GM12878 (cell line): ENCODE measurements around the gene B3GNT9. TPM values are rescaled to one million over a fixed set of nuclear protein-coding genes. Genes with fewer than 3 reads are reported as not detected.
A peak's percentile ranks its signal among the peaks of the same experiment; 100 is the strongest.

Experiments used
- ATAC-seq: fragments of 200-7000 bp; cut with Tn5 transposase; 3 replicates; pipeline ENCODE4 v1.9.1; 2020; ENCODE audit warnings: mild to moderate bottlenecking, moderate library complexity
- BruUV-seq: library from RNA; stranded (reverse); fragments of 400-500 nt; replicated peaks from 2 replicates; lab custom pipeline; 2021; lab: Mats Ljungman, UMichigan
- CTCF ChIA-PET: fragments of 300-600 bp; sonication (Branson Sonifier 250); formaldehyde crosslinking; extraction: SDS; loops from one replicate; lab custom pipeline; 2021; ENCODE audit warnings: inconsistent platforms; lab: Yijun Ruan, JAX
- POLR2A ChIA-PET: fragments of 350-600 bp; formaldehyde crosslinking; extraction: SDS; loops from one replicate; lab custom pipeline; 2021; ENCODE audit warnings: inconsistent platforms; lab: Charles Lee
- RAD21 ChIA-PET: fragments of 300-600 bp; sonication (Branson Sonifier 250); formaldehyde crosslinking; loops from one replicate; lab custom pipeline; 2023; ENCODE audit warnings: antibody characterized with exemption; ENCODE audit not compliant: unreplicated experiment; lab: Charles Lee
- SMC1A ChIA-PET: fragments of 300-600 bp; sonication (Branson Sonifier 250); formaldehyde crosslinking; loops from one replicate; lab custom pipeline; 2023; ENCODE audit not compliant: unreplicated experiment, uncharacterized antibody; lab: Charles Lee
- DNase-seq: peaks from one replicate; pipeline ENCODE4 v3.0.0-alpha.2; 2011; ENCODE audit warnings: low read depth, low spot score
- FAIRE-seq: peaks from 3 replicates; lab custom pipeline; 2011; peaks lifted over from hg19 to GRCh38; lab: Jason Lieb, UNC
- H2AFZ ChIP-seq: 2 replicates; pipeline ENCODE4 v1.6.0; 2011; ENCODE audit warnings: low read depth, low read length, control low read depth; ENCODE audit not compliant: control insufficient read depth
- H3K27ac ChIP-seq: 2 replicates; pipeline ENCODE4 v1.5.1; 2011; ENCODE audit warnings: control low read depth; ENCODE audit not compliant: control insufficient read depth, insufficient read depth
- H3K27me3 ChIP-seq, 2 experiments: replicated peaks in 1 of 2; 2 replicates each; pipeline versions ENCODE4 v1.6.0 to v1.6.1; 2011; ENCODE audit warnings: low read length in 1 of 2; ENCODE audit not compliant: control insufficient read depth in 2 of 2, insufficient read depth in 2 of 2
- H3K36me3 ChIP-seq, 2 experiments: 2 replicates each; pipeline ENCODE4 v1.5.1; 2011; ENCODE audit warnings: low read length in 1 of 2; ENCODE audit not compliant: control insufficient read depth in 2 of 2, insufficient read depth in 2 of 2
- H3K4me1 ChIP-seq: 2 replicates; pipeline ENCODE4 v1.6.1; 2011; ENCODE audit warnings: mild to moderate bottlenecking, low read length, moderate library complexity, mixed read lengths; ENCODE audit not compliant: control insufficient read depth, insufficient read depth
- H3K4me2 ChIP-seq: 2 replicates; pipeline ENCODE4 v1.6.0; 2011; ENCODE audit warnings: control low read depth; ENCODE audit not compliant: control insufficient read depth, insufficient read depth
- H3K4me3 ChIP-seq: fragments of 200-600 bp; sonication (generic); 2 replicates; pipeline ENCODE4 v1.5.1; 2016
- H3K79me2 ChIP-seq: 2 replicates; pipeline ENCODE4 v1.6.0; 2011; ENCODE audit warnings: low read length; ENCODE audit not compliant: control insufficient read depth, insufficient read depth
- H3K9ac ChIP-seq: 2 replicates; pipeline ENCODE4 v1.8.0; 2011; ENCODE audit warnings: low read length, control low read depth, mixed read lengths; ENCODE audit not compliant: control insufficient read depth, insufficient read depth
- H3K9me3 ChIP-seq: replicated peaks from 3 replicates; pipeline ENCODE4 v1.5.1; 2011; ENCODE audit warnings: mild to moderate bottlenecking, low read length; ENCODE audit not compliant: control insufficient read depth, insufficient read depth
- H4K20me1 ChIP-seq: 2 replicates; pipeline ENCODE4 v1.6.0; 2011; ENCODE audit not compliant: control insufficient read depth, insufficient read depth
- CREB1 ChIP-seq: IDR thresholded peaks from 2 replicates; pipeline ENCODE4 v1.6.1; 2012; ENCODE audit warnings: low read depth, mild to moderate bottlenecking, inconsistent platforms
- EP300 ChIP-seq, 2 experiments: fragments of 150-350 bp in 1 of 2; IDR thresholded peaks; 2 replicates each; pipeline ENCODE4 v1.6.1; 2011 to 2012; ENCODE audit warnings: low read depth in 2 of 2, low read length in 2 of 2, borderline replicate concordance in 1 of 2, improper control_type of control experiment in 1 of 2, inconsistent platforms in 1 of 2; ENCODE audit not compliant: control insufficient read depth in 1 of 2
- FOS ChIP-seq: IDR thresholded peaks from 3 replicates; pipeline ENCODE4 v1.6.1; 2011; ENCODE audit warnings: borderline replicate concordance; ENCODE audit not compliant: insufficient read length; ENCODE audit errors: extremely low read depth
- GABPA ChIP-seq: IDR thresholded peaks from 2 replicates; pipeline ENCODE4 v1.6.1; 2014; ENCODE audit warnings: antibody characterized with exemption, low read depth, mild to moderate bottlenecking, inconsistent platforms
- IKZF2 ChIP-seq, 2 experiments: fragments of 450-650 bp; IDR thresholded peaks; 2 replicates each; pipeline ENCODE4 v1.6.1; 2017; ENCODE audit warnings: mild to moderate bottlenecking in 2 of 2, moderate library complexity in 2 of 2
- JUNB ChIP-seq: IDR thresholded peaks from 2 replicates; pipeline ENCODE4 v1.6.1; 2016; ENCODE audit warnings: antibody characterized with exemption, mild to moderate bottlenecking
- MYC ChIP-seq: IDR thresholded peaks from 2 replicates; pipeline ENCODE4 v1.6.1; 2011; ENCODE audit warnings: mild to moderate bottlenecking, low read length, moderate library complexity, inconsistent platforms; ENCODE audit not compliant: insufficient read depth, insufficient replicate concordance, insufficient read length, severe bottlenecking
- SREBF1 ChIP-seq: IDR thresholded peaks from 2 replicates; pipeline ENCODE4 v1.6.1; 2012; ENCODE audit warnings: mild to moderate bottlenecking, low read length
- TCF12 ChIP-seq: IDR thresholded peaks from 2 replicates; pipeline ENCODE4 v1.6.1; 2011; ENCODE audit warnings: low read depth, mild to moderate bottlenecking, low read length
- ZBED1 ChIP-seq: IDR thresholded peaks from 2 replicates; pipeline ENCODE4 v1.6.1; 2016; ENCODE audit warnings: borderline replicate concordance
- ZNF207 ChIP-seq: fragments of 450-650 bp; IDR thresholded peaks from 2 replicates; pipeline ENCODE4 v1.6.1; 2014; ENCODE audit warnings: antibody characterized with exemption, mild to moderate bottlenecking, borderline replicate concordance
- ZSCAN29 ChIP-seq: fragments of 450-650 bp; IDR thresholded peaks from 2 replicates; pipeline ENCODE4 v1.6.1; 2017; ENCODE audit warnings: mild to moderate bottlenecking, moderate library complexity
- whole genome bisulfite sequencing: methylation state at CpG from one replicate; pipeline ENCODE4 v1.1.6; 2016; ENCODE audit warnings: low lambda C conversion rate; ENCODE audit not compliant: insufficient replicate concordance, insufficient coverage; ENCODE audit errors: missing lambda C conversion rate; 5-methylcytosine and 5-hydroxymethylcytosine counted together
- in situ Hi-C: fragments of 300-500 bp; cut with MboI; formaldehyde crosslinking; loops from 9 replicates; pipeline ENCODE4 v1.14.3; 2018; ENCODE audit warnings: mixed read lengths
- intact Hi-C: fragments of 100-400 bp; cut with micrococcal nuclease; formaldehyde crosslinking; loops from one replicate; pipeline ENCODE4 v1.14.2; 2022; ENCODE audit not compliant: unreplicated experiment
- polyA plus RNA-seq, 11 experiments: library from polyadenylated mRNA; depleted of rRNA in 4 of 11; unstranded in 6 of 11; stranded (reverse) in 5 of 11; fragments of >200 nt; fragmentation: Nextera tagmentation in 4 of 11; fragmentation: Illumina TruSeq in 1 of 11; extraction: Ambion mirVana in 4 of 11; extraction: Trizol in 1 of 11; gene quantifications; 1 replicate in 1 of 11; 2 replicates in 10 of 11; pipeline versions ENCODE4 v1.2.1 to v1.2.3, GENCODE V29; 2011 to 2016; ENCODE audit warnings: inconsistent platforms in 2 of 11, missing spikeins in 2 of 11, low read depth in 1 of 11
- total RNA-seq, 4 experiments: library from RNA; depleted of rRNA in 3 of 4; stranded (reverse); fragments of >200 nt in 3 of 4; fragmentation: Illumina TruSeq in 1 of 4; extraction: Trizol in 1 of 4; gene quantifications; 2 replicates each; pipeline versions ENCODE4 v1.2.1 to v1.2.3, GENCODE V29; 2013 to 2021
- TF ChIP-seq, protein P1 (sequence below): fragments of 450-650 bp; IDR thresholded peaks from 2 replicates; pipeline ENCODE4 v1.6.1; 2016; ENCODE audit warnings: mild to moderate bottlenecking

The B3GNT9 gene
- total and polyA plus RNA-seq, 10 of the 15 experiments (the other 5 are each of a cell fraction or from before 2014, with no cell fraction given) = 0.08 to 5.0 (median 1.9) TPM

DNA sequence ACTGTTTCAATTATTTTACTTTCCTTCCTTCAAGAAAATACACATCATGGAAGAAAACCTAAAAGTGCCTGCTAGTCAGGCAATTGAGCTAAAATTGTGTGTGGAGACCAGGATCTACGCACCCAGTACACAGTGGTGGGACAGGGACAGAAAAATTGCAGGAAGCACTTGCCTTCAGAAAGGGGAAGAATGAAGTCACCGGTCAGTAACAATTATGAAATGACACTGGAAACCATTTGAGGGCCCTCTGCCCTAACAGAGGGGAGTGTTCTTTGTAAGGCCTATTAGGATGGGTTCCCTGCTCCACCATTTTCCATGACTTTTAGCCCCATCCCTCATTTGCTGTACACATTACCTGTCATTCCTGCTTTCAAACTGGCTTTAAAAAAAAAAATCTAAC, 45.6 kb downstream of the B3GNT9 start:
- H3K27ac ChIP-seq = no peak overlapping the region

More for the DNA sequence above, 45.6 kb downstream of the B3GNT9 start:
- no peak overlapping the region for H3K9ac ChIP-seq
- POLR2A ChIA-PET = no interaction called here
- TF ChIP-seq GABPA (no peak), SREBF1 (no peak), MYC (no peak), IKZF2 (IDR thresholded peaks at IDR 0.05) (no peak), ZBED1 (no peak), ZNF207 (no peak), ZSCAN29 (no peak), FOS (no peak), CREB1 (no peak), JUNB (no peak), EP300 (IDR thresholded peaks at IDR 0.05; ENCODE audit: borderline replicate concordance in 1 of 2, control insufficient read depth in 1 of 2, low read depth in 2 of 2, low read length in 2 of 2) (no peak), TCF12 (no peak)
- TF ChIP-seq, protein P1, sequence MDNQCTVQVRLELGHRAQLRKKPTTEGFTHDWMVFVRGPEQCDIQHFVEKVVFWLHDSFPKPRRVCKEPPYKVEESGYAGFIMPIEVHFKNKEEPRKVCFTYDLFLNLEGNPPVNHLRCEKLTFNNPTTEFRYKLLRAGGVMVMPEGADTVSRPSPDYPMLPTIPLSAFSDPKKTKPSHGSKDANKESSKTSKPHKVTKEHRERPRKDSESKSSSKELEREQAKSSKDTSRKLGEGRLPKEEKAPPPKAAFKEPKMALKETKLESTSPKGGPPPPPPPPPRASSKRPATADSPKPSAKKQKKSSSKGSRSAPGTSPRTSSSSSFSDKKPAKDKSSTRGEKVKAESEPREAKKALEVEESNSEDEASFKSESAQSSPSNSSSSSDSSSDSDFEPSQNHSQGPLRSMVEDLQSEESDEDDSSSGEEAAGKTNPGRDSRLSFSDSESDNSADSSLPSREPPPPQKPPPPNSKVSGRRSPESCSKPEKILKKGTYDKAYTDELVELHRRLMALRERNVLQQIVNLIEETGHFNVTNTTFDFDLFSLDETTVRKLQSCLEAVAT = no peak
- TF ChIP-seq, all 136 proteins: peak for 0
- no peak for DNase-seq
- Histone ChIP-seq H3K27me3 (no peaks in the 10 kb centered on the region), H4K20me1 (no peaks in the 10 kb centered on the region), H2AFZ (no peak overlapping the region), H3K79me2 (peaks cover 5% of the 10 kb centered on the region), H3K4me1 (peaks cover 14% of the 10 kb centered on the region), H3K4me2 (peak overlapping the region; percentile 35; the same call in 1 of the 2 replicates), H3K4me3 (no peak overlapping the region), H3K36me3 (peaks cover 0 to 5% of the 10 kb centered on the region in 2 experiments; a peak in 1 of 4 replicates), H3K9me3 (no peaks in the 10 kb centered on the region)
- FAIRE-seq = no peak
- intact Hi-C loops (no loop called here), in situ Hi-C loops (no loop called here)
- ChIA-PET CTCF (interaction anchor here (1.0 to 8.6 kb wide), 3 partner anchors 50 to 88 kb away, joined by 3 to 205 read pairs (median 98); partner anchors contain the start of genes B3GNT9, FBXL8, NOL3 and TRADD), SMC1A (interaction anchor here (2.2 kb wide), 1 partner anchor 78 kb away, joined by 7 read pairs; no protein-coding TSS in a partner anchor), RAD21 (interaction anchor here (1.8 kb wide), 1 partner anchor 87 kb away, joined by 6 read pairs; no protein-coding TSS in a partner anchor)
- no TSS peak for BruUV-seq
- ATAC-seq = no peak
- 53% methylated on average over 2 of the region's 2 CpGs for WGBS
